HG02840 (cell line): Measurements from ENCODE around the gene DIP2C.
"Not testable (repeated sequence)": the region's sequence is repeated elsewhere in the genome, so short reads cannot be mapped to it uniquely, and the experiment has no call there.

Experiments
- ATAC-seq: cut with Tn5 transposase; IDR thresholded peaks from one replicate; pipeline ENCODE4 v1.9.1; 2021; ENCODE audit warnings: mild to moderate bottlenecking, moderate library complexity, moderate number of reproducible peaks; ENCODE audit not compliant: unreplicated experiment, low FRiP score

DIP2C gene

GRCh38 chr10:618229-618989 lies 71.1 kb downstream of the DIP2C start:
- no peak for ATAC-seq

- ATAC-seq, result no peak
Measured at GRCh38 chr10:617471-617870, 72.0 kb downstream of the DIP2C start.

GRCh38 chr10:615583-616152 lies 73.8 kb downstream of the DIP2C start:
- ATAC-seq, result no peak

- ATAC-seq, result no peak
Measured at GRCh38 chr10:614790-615582, 74.5 kb downstream of the DIP2C start.

- no peak for ATAC-seq
Measured at GRCh38 chr10:614139-614711, 75.2 kb downstream of the DIP2C start.

GRCh38 chr10:613271-614138 lies 76.0 kb downstream of the DIP2C start:
- no peak for ATAC-seq

GRCh38 chr10:612696-613095 lies 76.8 kb downstream of the DIP2C start:
- ATAC-seq, result no peak

GRCh38 chr10:610642-611305 lies 78.7 kb downstream of the DIP2C start:
- ATAC-seq, result not testable (repeated sequence)

GRCh38 chr10:609868-610545 lies 79.5 kb downstream of the DIP2C start:
- no peak for ATAC-seq

- ATAC-seq, result no peak
Measured at GRCh38 chr10:609262-609658, 80.2 kb downstream of the DIP2C start.

GRCh38 chr10:608331-609261 lies 80.9 kb downstream of the DIP2C start:
- ATAC-seq, result no peak

GRCh38 chr10:607545-608185 lies 81.8 kb downstream of the DIP2C start:
- ATAC-seq, result no peak

- no peak for ATAC-seq
Measured at GRCh38 chr10:606762-607544, 82.5 kb downstream of the DIP2C start.

GRCh38 chr10:605632-606325 lies 83.7 kb downstream of the DIP2C start:
- ATAC-seq, result no peak

- no peak for ATAC-seq
Measured at GRCh38 chr10:604716-605631, 84.5 kb downstream of the DIP2C start.
